ENCODE results near the gene MYH9.

GRCh38 chr22:36326178-36327161 lies 61.3 kb downstream of the MYH9 start:
- TF ChIP-seq EZH2phosphoT487 (IDR thresholded peaks at IDR 0.05; ENCODE audit: borderline replicate concordance, low read depth, low read length) (no peak), CTCF (conservative IDR thresholded peaks at IDR 0.05; ENCODE audit: low read length) (no peak)
